ENCODE data around the gene TMEM40.
A peak's percentile ranks its signal among the peaks of the same experiment; 100 is the strongest.

The TMEM40 gene

DNA sequence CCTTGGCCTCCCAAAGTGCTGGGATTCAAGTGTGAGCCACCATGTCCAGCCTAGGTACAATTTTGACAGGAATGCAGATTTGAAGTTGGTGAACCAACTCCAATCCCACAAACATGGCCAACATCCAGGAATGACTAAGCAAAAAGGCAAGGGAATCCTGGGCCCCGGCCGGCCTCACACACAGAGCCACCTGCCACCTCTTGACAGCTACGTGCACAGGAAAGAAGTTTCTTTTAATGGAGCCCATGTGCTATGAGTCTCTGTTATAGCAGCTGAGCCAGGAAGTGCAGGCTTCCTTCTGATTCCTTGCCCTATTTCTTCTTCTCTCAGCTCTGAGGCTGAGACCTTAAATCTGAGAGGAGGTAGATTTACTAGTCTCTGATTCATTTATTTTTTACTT, 8.8 kb downstream of the TMEM40 start:
- Histone ChIP-seq H3K79me2 (ENCODE audit: control insufficient read depth, insufficient read depth, low read length, poor library complexity) (no peaks in the 10 kb centered on the region), H3K14ac (ENCODE audit: low read length) (no peak overlapping the region), H3K27me3 (ENCODE audit: insufficient read depth, low read length) (no peaks in the 10 kb centered on the region), H3K4me3 (ENCODE audit: low read depth, low read length) (no peak overlapping the region), H4K91ac (ENCODE audit: low read depth, low read length) (no peak overlapping the region), H2BK12ac (ENCODE audit: low read length) (no peak overlapping the region), H2BK120ac (ENCODE audit: insufficient read depth, low read length, poor library complexity) (no peak overlapping the region), H2AFZ (ENCODE audit: insufficient read depth, low read length, poor library complexity) (no peak overlapping the region), H3K4me1 (ENCODE audit: control insufficient read depth in 1 of 2, insufficient read depth in 2 of 2, low read length in 2 of 2) (peaks cover 0 to 4% of the 10 kb centered on the region in 2 experiments), H2BK5ac (ENCODE audit: low read depth, low read length, poor library complexity) (no peak overlapping the region), H3K79me1 (ENCODE audit: low read length) (peaks cover 2% of the 10 kb centered on the region), H3K4ac (ENCODE audit: low read depth, low read length) (no peak overlapping the region), H3K9me3 (ENCODE audit: insufficient read depth, low read depth, low read length) (no peaks in the 10 kb centered on the region), H3K9ac (ENCODE audit: low read length) (no peak overlapping the region), H3K27ac (ENCODE audit: low read depth, low read length) (no peak overlapping the region), H4K8ac (ENCODE audit: low read depth, low read length) (no peak overlapping the region), H3K18ac (ENCODE audit: low read length) (no peak overlapping the region), H3K4me2 (ENCODE audit: low read length) (no peak overlapping the region), H2AK5ac (ENCODE audit: low read length) (no peak overlapping the region), H3K23ac (ENCODE audit: low read length) (no peak overlapping the region), H3K36me3 (ENCODE audit: control insufficient read depth in 1 of 2, insufficient read depth in 2 of 2, low read length in 2 of 2) (peaks cover 0 to 3% of the 10 kb centered on the region in 2 experiments), H4K12ac (ENCODE audit: low read depth, low read length) (no peak overlapping the region)
- peak; percentile 69 to 72 for DNase-seq
- no CpG with 5 or more reads among the region's 3 CpGs for WGBS (ENCODE audit: extremely low coverage, insufficient coverage, insufficient read length)

DNA sequence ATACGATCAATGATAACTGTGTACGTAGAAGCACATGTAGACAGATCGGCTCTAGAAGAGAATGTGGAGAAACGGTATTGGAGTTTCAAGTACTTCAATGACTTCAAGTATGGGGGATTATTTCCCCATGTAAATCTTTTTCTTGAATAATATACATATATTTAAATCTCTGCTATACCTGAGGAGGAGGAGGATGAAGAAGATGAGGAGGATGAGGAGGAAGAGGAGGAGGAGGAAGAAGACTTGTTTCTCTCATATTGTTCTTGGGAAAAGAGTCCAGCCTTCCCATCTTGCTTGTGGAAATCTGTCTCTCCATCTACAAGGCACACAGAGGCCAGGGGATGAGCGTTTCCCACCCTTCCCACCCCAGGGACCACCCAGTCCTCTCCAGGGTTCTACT, 10.6 kb downstream of the TMEM40 start:
- Histone ChIP-seq H4K91ac (ENCODE audit: low read depth, low read length) (no peak overlapping the region), H3K79me2 (ENCODE audit: control insufficient read depth, insufficient read depth, low read length, poor library complexity) (no peaks in the 10 kb centered on the region), H3K27ac (ENCODE audit: low read depth, low read length) (no peak overlapping the region), H3K4me2 (ENCODE audit: low read length) (no peak overlapping the region), H2AK5ac (ENCODE audit: low read length) (no peak overlapping the region), H3K9ac (ENCODE audit: low read length) (no peak overlapping the region), H4K8ac (ENCODE audit: low read depth, low read length) (no peak overlapping the region), H3K4me3 (ENCODE audit: low read depth, low read length) (no peak overlapping the region), H3K36me3 (ENCODE audit: control insufficient read depth in 1 of 2, insufficient read depth in 2 of 2, low read length in 2 of 2) (peaks cover 0 to 3% of the 10 kb centered on the region in 2 experiments), H3K27me3 (ENCODE audit: insufficient read depth, low read length) (no peaks in the 10 kb centered on the region), H3K4me1 (ENCODE audit: control insufficient read depth in 1 of 2, insufficient read depth in 2 of 2, low read length in 2 of 2) (peaks cover 0 to under 1% of the 10 kb centered on the region in 2 experiments), H3K79me1 (ENCODE audit: low read length) (peaks cover 2% of the 10 kb centered on the region), H3K23ac (ENCODE audit: low read length) (no peak overlapping the region), H2BK5ac (ENCODE audit: low read depth, low read length, poor library complexity) (no peak overlapping the region), H3K9me3 (ENCODE audit: insufficient read depth, low read depth, low read length) (no peaks in the 10 kb centered on the region), H2BK12ac (ENCODE audit: low read length) (no peak overlapping the region), H3K18ac (ENCODE audit: low read length) (no peak overlapping the region), H4K12ac (ENCODE audit: low read depth, low read length) (no peak overlapping the region), H2BK120ac (ENCODE audit: insufficient read depth, low read length, poor library complexity) (no peak overlapping the region), H3K14ac (ENCODE audit: low read length) (no peak overlapping the region), H2AFZ (ENCODE audit: insufficient read depth, low read length, poor library complexity) (no peak overlapping the region), H3K4ac (ENCODE audit: low read depth, low read length) (no peak overlapping the region)
- WGBS (ENCODE audit: extremely low coverage, insufficient coverage, insufficient read length), result no CpG with 5 or more reads among the region's 5 CpGs
- DNase-seq, result no peak

DNA sequence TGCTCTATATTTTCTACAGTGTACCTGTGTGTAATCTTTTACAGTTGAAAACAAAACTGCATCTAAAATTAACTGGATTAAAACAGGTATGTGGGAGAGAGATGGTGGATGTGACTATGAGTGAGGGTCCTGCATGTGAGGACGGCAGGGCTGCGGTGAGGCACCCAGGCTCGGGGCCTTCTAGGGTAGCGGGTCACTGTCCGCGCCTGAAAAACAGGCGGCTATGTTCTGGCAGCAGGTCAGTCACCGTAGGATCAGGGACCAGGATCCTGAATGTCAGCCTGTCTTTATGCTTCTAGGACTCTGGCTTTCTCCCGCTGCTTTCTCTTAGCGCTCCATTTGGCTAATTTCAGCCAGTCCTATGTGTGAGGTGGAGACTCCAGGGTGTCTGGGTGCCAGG, 12.6 kb downstream of the TMEM40 start:
- Histone ChIP-seq H3K9me3 (ENCODE audit: insufficient read depth, low read depth, low read length) (no peaks in the 10 kb centered on the region), H2AFZ (ENCODE audit: insufficient read depth, low read length, poor library complexity) (no peak overlapping the region), H3K4ac (ENCODE audit: low read depth, low read length) (no peak overlapping the region), H3K18ac (ENCODE audit: low read length) (no peak overlapping the region), H3K27ac (ENCODE audit: low read depth, low read length) (no peak overlapping the region), H3K79me1 (ENCODE audit: low read length) (peaks cover 2% of the 10 kb centered on the region), H3K36me3 (ENCODE audit: control insufficient read depth in 1 of 2, insufficient read depth in 2 of 2, low read length in 2 of 2) (peaks cover 0 to 3% of the 10 kb centered on the region in 2 experiments), H3K9ac (ENCODE audit: low read length) (no peak overlapping the region), H4K91ac (ENCODE audit: low read depth, low read length) (no peak overlapping the region), H4K8ac (ENCODE audit: low read depth, low read length) (no peak overlapping the region), H3K4me3 (ENCODE audit: low read depth, low read length) (no peak overlapping the region), H3K14ac (ENCODE audit: low read length) (no peak overlapping the region), H3K4me1 (ENCODE audit: control insufficient read depth in 1 of 2, insufficient read depth in 2 of 2, low read length in 2 of 2) (no peaks in the 10 kb centered on the region), H2BK120ac (ENCODE audit: insufficient read depth, low read length, poor library complexity) (no peak overlapping the region), H2AK5ac (ENCODE audit: low read length) (peak overlapping the region; percentile 41), H2BK5ac (ENCODE audit: low read depth, low read length, poor library complexity) (no peak overlapping the region), H3K23ac (ENCODE audit: low read length) (no peak overlapping the region), H2BK12ac (ENCODE audit: low read length) (no peak overlapping the region), H4K12ac (ENCODE audit: low read depth, low read length) (no peak overlapping the region), H3K79me2 (ENCODE audit: control insufficient read depth, insufficient read depth, low read length, poor library complexity) (no peaks in the 10 kb centered on the region), H3K27me3 (ENCODE audit: insufficient read depth, low read length) (no peaks in the 10 kb centered on the region), H3K4me2 (ENCODE audit: low read length) (no peak overlapping the region)
- WGBS (ENCODE audit: extremely low coverage, insufficient coverage, insufficient read length), result no CpG with 5 or more reads among the region's 10 CpGs
- DNase-seq, result no peak

DNA sequence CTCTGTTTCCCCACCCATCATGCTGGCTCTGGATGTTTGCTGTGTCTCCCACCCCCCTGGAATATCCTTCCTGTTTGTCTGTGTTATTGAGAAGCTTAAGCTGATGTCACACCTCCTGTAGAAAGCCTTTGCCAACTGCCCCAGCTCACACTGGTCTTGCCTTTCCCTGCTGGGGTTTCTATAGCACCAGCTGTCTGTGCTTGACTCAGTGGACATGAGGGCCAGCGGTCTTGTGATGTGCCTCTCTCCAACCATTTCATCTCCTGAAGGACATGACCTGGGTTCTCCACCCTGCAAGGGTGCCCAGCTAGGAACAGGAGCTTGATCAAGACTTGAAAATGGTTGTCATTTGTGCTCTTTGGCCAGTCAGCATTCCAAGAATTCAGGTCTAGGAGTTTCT, 14.7 kb downstream of the TMEM40 start:
- Histone ChIP-seq H2BK120ac (ENCODE audit: insufficient read depth, low read length, poor library complexity) (no peak overlapping the region), H4K91ac (ENCODE audit: low read depth, low read length) (no peak overlapping the region), H3K79me2 (ENCODE audit: control insufficient read depth, insufficient read depth, low read length, poor library complexity) (no peaks in the 10 kb centered on the region), H3K79me1 (ENCODE audit: low read length) (no peaks in the 10 kb centered on the region), H3K9ac (ENCODE audit: low read length) (no peak overlapping the region), H2BK12ac (ENCODE audit: low read length) (no peak overlapping the region), H2AFZ (ENCODE audit: insufficient read depth, low read length, poor library complexity) (no peak overlapping the region), H2AK5ac (ENCODE audit: low read length) (no peak overlapping the region), H3K18ac (ENCODE audit: low read length) (no peak overlapping the region), H4K12ac (ENCODE audit: low read depth, low read length) (no peak overlapping the region), H3K14ac (ENCODE audit: low read length) (no peak overlapping the region), H3K4ac (ENCODE audit: low read depth, low read length) (no peak overlapping the region), H2BK5ac (ENCODE audit: low read depth, low read length, poor library complexity) (no peak overlapping the region), H3K27me3 (ENCODE audit: insufficient read depth, low read length) (no peaks in the 10 kb centered on the region), H3K36me3 (ENCODE audit: control insufficient read depth in 1 of 2, insufficient read depth in 2 of 2, low read length in 2 of 2) (peaks cover 0 to under 1% of the 10 kb centered on the region in 2 experiments), H3K23ac (ENCODE audit: low read length) (no peak overlapping the region), H3K4me2 (ENCODE audit: low read length) (no peak overlapping the region), H3K27ac (ENCODE audit: low read depth, low read length) (no peak overlapping the region), H3K4me3 (ENCODE audit: low read depth, low read length) (no peak overlapping the region), H4K8ac (ENCODE audit: low read depth, low read length) (no peak overlapping the region), H3K9me3 (ENCODE audit: insufficient read depth, low read depth, low read length) (no peaks in the 10 kb centered on the region), H3K4me1 (ENCODE audit: control insufficient read depth in 1 of 2, insufficient read depth in 2 of 2, low read length in 2 of 2) (peaks cover 3 to 4% of the 10 kb centered on the region in 2 experiments)
- no peak for DNase-seq
- no CpG with 5 or more reads among the region's 1 CpG for WGBS (ENCODE audit: extremely low coverage, insufficient coverage, insufficient read length)
